Calu3 (cell line): ENCODE results near the gene DFFB. TPM values are rescaled to one million over a fixed set of nuclear protein-coding genes. Genes with fewer than 3 reads are reported as not detected.

Experiments
- BruUV-seq: library from RNA; stranded (reverse); fragments of 400-500 nt; replicated peaks from 2 replicates; lab custom pipeline; 2021; lab: Mats Ljungman, UMichigan
- CTCF ChIA-PET: fragments of 300-600 bp; sonication (Branson Sonifier 250); formaldehyde crosslinking; loops from one replicate; lab custom pipeline; 2022; ENCODE audit warnings: antibody characterized with exemption; lab: Charles Lee
- DNase-seq: peaks from one replicate; pipeline ENCODE4 v3.0.0; 2022
- H3K27ac Mint-ChIP-seq: one replicate; pipeline ENCODE4 v1.8.0; 2022; ENCODE audit warnings: mixed read lengths; ENCODE audit not compliant: unreplicated experiment
- H3K27me3 Mint-ChIP-seq: one replicate; pipeline ENCODE4 v1.8.0; 2022; ENCODE audit warnings: mixed read lengths; ENCODE audit not compliant: unreplicated experiment
- H3K36me3 Mint-ChIP-seq: one replicate; pipeline ENCODE4 v1.8.0; 2022; ENCODE audit warnings: mild to moderate bottlenecking, moderate library complexity, mixed read lengths; ENCODE audit not compliant: insufficient read depth, unreplicated experiment
- H3K4me1 Mint-ChIP-seq: one replicate; pipeline ENCODE4 v1.8.0; 2022; ENCODE audit warnings: mild to moderate bottlenecking, low read depth, mixed read lengths; ENCODE audit not compliant: unreplicated experiment
- H3K4me3 Mint-ChIP-seq: one replicate; pipeline ENCODE4 v1.8.0; 2022; ENCODE audit warnings: mild to moderate bottlenecking, low read depth, moderate library complexity, mixed read lengths; ENCODE audit not compliant: unreplicated experiment
- H3K9me3 Mint-ChIP-seq: one replicate; pipeline ENCODE4 v1.8.0; 2022; ENCODE audit warnings: low read depth, mixed read lengths; ENCODE audit not compliant: unreplicated experiment
- CTCF ChIP-seq: fragments of 200-600 bp; IDR thresholded peaks from one replicate; pipeline ENCODE4 v1.8.0; 2022; ENCODE audit warnings: antibody characterized with exemption; ENCODE audit not compliant: unreplicated experiment
- intact Hi-C: fragments of 100-400 bp; cut with micrococcal nuclease; formaldehyde crosslinking; loops from one replicate; pipeline ENCODE4 v1.10.0; 2022; ENCODE audit not compliant: unreplicated experiment
- total RNA-seq: library from RNA; stranded (reverse); gene quantifications from 2 replicates; pipeline ENCODE4 v1.2.3, GENCODE V29; 2022

Gene DFFB
- total RNA-seq, 1 experiment from 2014 or later = 6.6 TPM

DNA sequence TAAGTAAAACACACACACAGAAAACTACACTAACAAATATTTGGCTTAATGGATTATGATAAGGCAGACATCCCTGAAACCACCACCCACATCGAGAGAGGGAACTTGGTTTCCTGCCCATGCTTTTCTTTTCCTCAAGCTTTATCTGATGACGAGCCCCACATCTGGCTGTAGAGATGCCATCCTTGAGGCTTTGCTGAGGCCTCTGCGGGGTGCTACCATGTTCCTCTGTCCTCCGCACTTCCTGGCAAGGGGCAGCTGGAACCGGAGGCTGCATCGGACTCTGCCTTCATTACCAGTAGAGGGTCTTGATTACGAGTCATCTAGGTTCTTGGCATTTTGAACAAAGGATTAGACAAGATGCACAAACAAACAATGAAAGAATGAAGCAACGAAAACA, 64.5 kb downstream of the DFFB start:
- Mint-ChIP-seq H3K4me1 (no peaks in the 10 kb centered on the region), H3K27me3 (peaks cover 53% of the 10 kb centered on the region), H3K27ac (no peak overlapping the region), H3K36me3 (no peaks in the 10 kb centered on the region), H3K4me3 (no peak overlapping the region), H3K9me3 (no peaks in the 10 kb centered on the region)
- no peak for DNase-seq
- CTCF ChIA-PET = no interaction called here
- intact Hi-C loops = no loop called here
- TF ChIP-seq CTCF = no peak
- no TSS peak for BruUV-seq

DNA sequence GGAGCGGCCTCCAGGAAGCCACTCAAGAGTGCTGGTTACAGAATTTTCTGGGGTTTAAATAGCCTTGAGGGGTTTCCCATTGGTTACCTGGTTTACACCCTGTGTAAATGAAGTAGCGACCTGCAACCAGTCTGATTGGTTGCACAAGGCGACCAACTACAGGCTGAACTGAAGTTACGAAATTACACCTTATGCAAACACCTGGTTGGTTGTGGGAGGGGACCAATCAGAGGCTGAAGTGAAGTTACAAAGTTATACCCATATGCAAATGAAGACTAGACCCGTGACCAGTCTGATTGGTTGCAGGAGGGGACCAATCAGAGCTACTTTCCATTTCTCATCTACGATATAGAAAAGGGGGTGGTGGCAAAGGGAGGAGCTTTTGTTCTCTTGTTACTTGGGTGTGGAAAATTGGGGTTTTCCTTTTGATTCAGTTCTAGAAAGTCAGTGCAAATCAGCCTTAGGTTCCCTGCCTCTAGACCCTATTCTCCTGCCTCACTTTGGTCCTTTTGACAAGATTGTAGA, 65.0 kb downstream of the DFFB start:
- intact Hi-C loops = no loop called here
- H3K4me1 Mint-ChIP-seq = no peaks in the 10 kb centered on the region
- no peak for DNase-seq
- no peak overlapping the region for H3K27ac Mint-ChIP-seq
- H3K4me3 Mint-ChIP-seq = no peak overlapping the region
- no peaks in the 10 kb centered on the region for H3K9me3 Mint-ChIP-seq
- TF ChIP-seq CTCF = no peak
- peaks cover 58% of the 10 kb centered on the region for H3K27me3 Mint-ChIP-seq
- H3K36me3 Mint-ChIP-seq = no peaks in the 10 kb centered on the region
- CTCF ChIA-PET = no interaction called here
- BruUV-seq = no TSS peak

GRCh38 chr1:3922851-3923250, 65.6 kb downstream of the DFFB start:
- H3K36me3 Mint-ChIP-seq = no peaks in the 10 kb centered on the region
- no peak for TF ChIP-seq CTCF
- intact Hi-C loops = no loop called here
- BruUV-seq = no TSS peak
- H3K9me3 Mint-ChIP-seq = no peaks in the 10 kb centered on the region
- CTCF ChIA-PET = no interaction called here
- H3K27me3 Mint-ChIP-seq = peaks cover 63% of the 10 kb centered on the region
- H3K4me3 Mint-ChIP-seq = no peak overlapping the region
- H3K27ac Mint-ChIP-seq = no peak overlapping the region
- H3K4me1 Mint-ChIP-seq = no peaks in the 10 kb centered on the region
- DNase-seq = no peak

GRCh38 chr1:3923378-3924185, 66.3 kb downstream of the DFFB start:
- H3K9me3 Mint-ChIP-seq = no peaks in the 10 kb centered on the region
- no peaks in the 10 kb centered on the region for H3K36me3 Mint-ChIP-seq
- no peak for DNase-seq
- intact Hi-C loops = no loop called here
- CTCF ChIA-PET = no interaction called here
- peaks cover 63% of the 10 kb centered on the region for H3K27me3 Mint-ChIP-seq
- no peak for TF ChIP-seq CTCF
- no peak overlapping the region for H3K4me3 Mint-ChIP-seq
- no peak overlapping the region for H3K27ac Mint-ChIP-seq
- H3K4me1 Mint-ChIP-seq = no peaks in the 10 kb centered on the region
- no TSS peak for BruUV-seq
